Ovary (tissue), 3 donors: ENCODE data around the gene PIBF1.

Experiments used
- CTCF ChIP-seq, 3 donors: fragments of 450-650 bp in 2 of 3; fragments of 200-600 bp in 1 of 3; IDR thresholded peaks; one replicate each; pipeline versions ENCODE4 v1.5.1 to v1.8.0; 2016 to 2022; ENCODE audit warnings: antibody characterized with exemption in 3 of 3, mild to moderate bottlenecking in 1 of 3
- POLR2A ChIP-seq: fragments of 450-650 bp; IDR thresholded peaks from one replicate; pipeline ENCODE4 v1.6.1; 2017; ENCODE audit warnings: antibody characterized with exemption, mild to moderate bottlenecking, moderate library complexity
- donor health status: DM: no; HTN: no; CAD: no.

- TF ChIP-seq CTCF (IDR thresholded peaks at IDR 0.05) (no peak), POLR2A (no peak)
Measured at GRCh38 chr13:73058432-73058735, 276.5 kb downstream of the PIBF1 start.
